ENCODE data around the gene PSMB4.

GRCh38 chr1:151369621-151370048 lies 29.7 kb upstream of the PSMB4 start:
- TF ChIP-seq CTCF (IDR thresholded peaks at IDR 0.05; ENCODE audit: low read length) = no peak
- no peak for TF ChIP-seq EZH2 (optimal IDR thresholded peaks at IDR 0.05; ENCODE audit: low read depth, low read length)
- TF ChIP-seq EZH2phosphoT487 (IDR thresholded peaks at IDR 0.05; ENCODE audit: low read length) = no peak
